ENCODE measurements around the gene MUSTN1. TPM values are rescaled to one million over a fixed set of nuclear protein-coding genes. Genes with fewer than 3 reads are reported as not detected.
A peak's percentile ranks its signal among the peaks of the same experiment; 100 is the strongest.

Gene MUSTN1
- not detected for polyA plus RNA-seq

DNA sequence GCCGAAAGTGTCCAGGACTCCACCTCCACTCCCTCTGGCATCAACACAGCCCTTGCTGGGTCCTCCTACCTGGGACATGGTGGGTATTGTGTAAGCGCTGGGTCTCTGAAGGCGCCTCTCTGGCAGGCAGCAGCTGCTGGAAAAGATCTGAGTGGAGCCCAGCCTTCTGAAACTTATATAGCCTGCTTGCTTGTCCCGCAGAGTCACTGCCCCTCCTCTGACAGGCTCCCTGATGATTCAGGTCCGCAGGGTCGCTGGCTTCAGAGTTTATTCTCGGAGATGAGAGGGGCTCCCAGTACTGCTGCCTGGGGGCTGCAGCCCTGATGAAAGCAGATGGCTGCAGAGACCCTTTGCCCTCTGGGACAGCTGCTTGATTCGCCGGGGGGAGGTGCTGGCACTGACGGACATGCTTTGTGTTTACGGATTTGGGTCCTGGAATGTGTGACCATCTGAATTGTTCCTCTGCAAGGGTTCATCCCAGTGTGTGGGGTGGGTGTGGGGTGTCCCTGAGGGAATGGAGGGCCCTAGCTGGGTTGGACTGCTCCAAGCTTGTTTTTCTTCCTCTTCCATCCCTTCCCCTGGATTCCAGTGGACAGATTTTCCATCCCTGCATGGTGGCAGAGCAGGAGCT, at the start of gene MUSTN1:
MUSTN1 (minus strand) TSS at position 149 of the 631 bp plus-strand sequence; CDS start at position 78, 71 bp downstream.
- Mint-ChIP-seq H3K36me3 (peaks cover 6% of the 10 kb centered on the region), H3K27ac (no peak within 1 kb of the TSS), H3K9me3 (no peaks in the 10 kb centered on the region), H3K27me3 (no peaks in the 10 kb centered on the region), H3K4me1 (peaks cover 0 to 6% (median 4%) of the 10 kb centered on the region in 3 donors), H3K4me3 (no peak within 1 kb of the TSS)

DNA sequence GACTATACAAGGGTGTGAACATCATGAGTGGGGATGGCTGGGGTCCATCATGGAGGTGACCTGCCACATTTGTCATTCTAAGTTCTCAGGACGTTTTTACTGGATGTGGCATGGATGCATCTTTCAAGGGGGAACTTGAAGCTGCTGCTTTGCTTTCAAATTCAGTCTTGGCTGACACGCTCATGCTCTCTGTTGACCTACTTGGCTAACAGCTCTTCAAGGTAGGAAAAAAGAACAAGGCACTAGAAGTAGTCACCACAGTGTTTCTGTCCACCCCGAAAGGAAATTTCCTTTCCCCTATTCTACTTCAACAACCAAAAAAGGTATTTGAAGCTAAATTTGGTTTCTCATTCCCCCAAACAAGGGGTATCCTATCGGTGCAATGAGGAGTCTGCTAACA, 47.6 kb upstream of the MUSTN1 start:
- no peaks in the 10 kb centered on the region for H3K27me3 Mint-ChIP-seq
- peaks cover 0 to 4% (median 4%) of the 10 kb centered on the region in 3 donors for H3K4me1 Mint-ChIP-seq
- no peak overlapping the region for H3K4me3 Mint-ChIP-seq
- H3K36me3 Mint-ChIP-seq, result peaks cover 14% of the 10 kb centered on the region
- no peak overlapping the region for H3K27ac Mint-ChIP-seq
- H3K9me3 Mint-ChIP-seq, result peaks cover 0 to 6% (median 0%) of the 10 kb centered on the region in 3 donors

DNA sequence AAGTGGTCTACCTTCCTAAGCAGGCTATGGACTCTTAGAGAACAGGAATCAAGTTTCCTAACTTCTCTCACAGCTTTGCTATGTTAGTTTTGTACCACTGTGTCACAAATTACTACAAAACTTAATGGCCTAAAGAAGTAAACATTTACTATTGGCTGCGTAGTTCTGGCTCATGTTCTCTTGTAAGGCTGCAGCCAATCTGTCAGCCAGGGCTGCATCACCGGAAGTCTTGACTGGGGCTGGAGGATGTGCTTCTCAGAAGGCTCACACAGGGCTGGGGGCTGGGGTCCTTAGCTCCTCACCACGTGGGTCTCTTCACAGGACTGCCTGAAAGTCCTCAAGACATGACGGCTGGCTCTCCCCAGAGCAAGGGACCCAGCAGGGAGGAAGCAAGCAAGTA, 47.1 kb upstream of the MUSTN1 start:
- H3K36me3 Mint-ChIP-seq, result peaks cover 14% of the 10 kb centered on the region
- H3K9me3 Mint-ChIP-seq, result peaks cover 0 to 6% (median 0%) of the 10 kb centered on the region in 3 donors
- H3K27me3 Mint-ChIP-seq, result no peaks in the 10 kb centered on the region
- H3K4me3 Mint-ChIP-seq, result no peak overlapping the region
- peak overlapping the region in 1 of 3 donors; percentile 9 for H3K27ac Mint-ChIP-seq
- peaks cover 0 to 4% (median 4%) of the 10 kb centered on the region in 3 donors for H3K4me1 Mint-ChIP-seq

DNA sequence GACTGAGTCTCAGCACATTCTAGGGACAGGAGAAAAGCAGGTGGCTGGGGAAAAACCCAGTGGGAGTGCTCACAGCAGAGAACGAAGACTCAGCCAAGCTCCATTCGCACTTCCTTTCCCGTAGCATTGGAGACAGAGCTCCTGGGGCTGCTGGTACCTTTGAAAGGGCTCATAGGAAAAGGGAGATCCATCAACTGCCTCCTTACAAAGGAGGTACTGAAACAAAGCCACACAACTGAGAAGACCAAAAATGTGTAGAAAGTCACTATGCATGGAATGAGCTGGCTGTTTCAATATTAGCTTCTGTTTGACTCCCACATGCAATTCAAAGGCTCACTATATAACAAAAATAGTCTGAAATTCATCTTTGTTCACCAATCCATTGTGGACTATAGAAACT, 45.7 kb upstream of the MUSTN1 start:
- Mint-ChIP-seq H3K36me3 (peaks cover 8% of the 10 kb centered on the region), H3K4me3 (no peak overlapping the region), H3K27me3 (no peaks in the 10 kb centered on the region), H3K9me3 (peaks cover 0 to 6% (median 0%) of the 10 kb centered on the region in 3 donors), H3K4me1 (peaks cover 4 to 6% (median 4%) of the 10 kb centered on the region in 3 donors), H3K27ac (no peak overlapping the region)

DNA sequence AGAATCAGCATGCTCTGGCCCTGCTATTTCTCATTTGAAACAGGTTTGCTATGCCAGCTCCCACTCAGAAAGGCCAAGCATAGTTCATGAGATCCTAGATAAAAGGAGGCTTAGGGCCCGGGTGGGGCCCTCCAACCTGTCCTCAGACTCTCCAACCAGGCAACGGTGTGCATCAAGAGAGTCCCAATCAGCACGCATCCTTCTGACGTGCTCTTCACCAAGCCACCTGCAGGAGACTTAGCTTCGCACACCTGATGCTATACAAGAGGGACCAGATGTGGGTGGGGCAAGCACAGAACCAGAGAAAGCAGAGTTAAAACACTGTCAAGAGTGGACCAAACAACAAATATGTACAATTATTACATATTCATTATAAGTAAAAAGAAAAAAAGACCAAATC, 45.2 kb upstream of the MUSTN1 start:
- Mint-ChIP-seq H3K4me1 (peaks cover 6 to 9% (median 8%) of the 10 kb centered on the region in 3 donors), H3K27ac (no peak overlapping the region)

DNA sequence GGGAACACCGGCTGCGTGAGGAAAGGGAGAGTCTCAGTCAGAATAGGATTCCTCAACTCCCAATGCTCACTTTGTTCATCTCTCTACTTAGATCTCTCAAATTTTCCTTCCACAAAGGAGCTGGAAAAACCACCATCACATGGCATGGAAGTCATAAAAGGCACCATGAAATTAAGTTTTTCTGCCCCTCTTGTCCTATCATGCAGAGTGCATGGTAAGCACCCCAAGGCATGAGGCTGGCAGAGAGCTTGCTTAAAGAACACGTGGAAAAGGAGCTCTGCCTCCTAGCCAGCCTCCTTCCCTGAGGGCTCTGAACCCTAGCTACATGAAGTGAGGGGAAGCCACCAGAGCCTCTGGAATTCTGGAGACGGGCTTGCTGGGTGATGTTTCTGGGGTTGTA, 44.8 kb upstream of the MUSTN1 start:
- Mint-ChIP-seq H3K4me3 (no peak overlapping the region), H3K36me3 (peaks cover 2% of the 10 kb centered on the region), H3K4me1 (peaks cover 8 to 12% (median 11%) of the 10 kb centered on the region in 3 donors), H3K27ac (no peak overlapping the region), H3K27me3 (no peaks in the 10 kb centered on the region), H3K9me3 (no peaks in the 10 kb centered on the region)

More for the DNA sequence above, 45.2 kb upstream of the MUSTN1 start:
- Mint-ChIP-seq H3K4me3 (no peak overlapping the region), H3K9me3 (peaks cover 0 to 4% (median 0%) of the 10 kb centered on the region in 3 donors), H3K27me3 (no peaks in the 10 kb centered on the region), H3K36me3 (peaks cover 6% of the 10 kb centered on the region)

DNA sequence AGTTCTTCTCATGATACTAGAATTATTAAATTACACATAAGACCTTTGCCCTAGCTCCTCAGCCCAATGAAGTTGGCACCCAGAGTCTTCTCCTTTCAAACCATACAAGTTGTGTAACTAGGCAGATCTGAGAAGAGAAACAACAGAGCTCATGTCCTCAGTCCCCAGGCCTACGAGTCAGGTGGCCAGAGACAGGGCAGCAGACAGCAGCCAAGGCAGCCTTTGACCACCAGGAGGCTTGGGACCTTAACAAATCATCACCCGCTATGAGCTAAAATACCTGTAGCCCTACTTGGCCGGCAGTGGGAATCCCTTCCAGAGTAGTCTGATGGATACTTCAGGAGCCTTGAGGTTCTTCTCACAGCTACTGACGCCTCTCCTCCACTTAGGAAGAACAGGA, 44.3 kb upstream of the MUSTN1 start:
- H3K4me3 Mint-ChIP-seq, result no peak overlapping the region
- H3K27ac Mint-ChIP-seq, result no peak overlapping the region
- H3K27me3 Mint-ChIP-seq, result no peaks in the 10 kb centered on the region
- no peaks in the 10 kb centered on the region for H3K9me3 Mint-ChIP-seq
- peaks cover 2% of the 10 kb centered on the region for H3K36me3 Mint-ChIP-seq
- peaks cover 6 to 16% (median 11%) of the 10 kb centered on the region in 3 donors for H3K4me1 Mint-ChIP-seq

DNA sequence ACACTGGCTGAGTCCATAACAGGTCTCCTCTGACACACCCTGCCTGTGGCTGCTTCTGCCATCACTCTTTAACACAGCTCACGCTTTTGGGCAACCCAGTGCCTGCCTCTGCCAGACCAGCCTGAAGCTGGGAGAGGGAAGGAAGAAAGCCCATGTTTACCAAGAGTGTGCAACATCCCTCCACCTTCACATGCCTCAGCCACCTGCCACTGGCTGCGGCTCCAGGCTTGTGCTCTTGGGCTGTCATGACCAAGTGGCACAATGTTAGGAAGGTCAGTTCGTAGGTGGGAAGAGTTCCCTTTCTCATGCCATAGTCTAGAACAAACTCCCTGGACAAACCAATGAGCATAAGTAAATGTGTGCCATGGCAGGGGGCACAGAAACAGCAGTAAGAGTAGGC, 42.3 kb upstream of the MUSTN1 start:
- Mint-ChIP-seq H3K4me3 (no peak overlapping the region), H3K9me3 (no peaks in the 10 kb centered on the region), H3K27ac (no peak overlapping the region), H3K27me3 (no peaks in the 10 kb centered on the region), H3K36me3 (peaks cover 2% of the 10 kb centered on the region), H3K4me1 (peaks cover 6 to 16% (median 11%) of the 10 kb centered on the region in 3 donors)

DNA sequence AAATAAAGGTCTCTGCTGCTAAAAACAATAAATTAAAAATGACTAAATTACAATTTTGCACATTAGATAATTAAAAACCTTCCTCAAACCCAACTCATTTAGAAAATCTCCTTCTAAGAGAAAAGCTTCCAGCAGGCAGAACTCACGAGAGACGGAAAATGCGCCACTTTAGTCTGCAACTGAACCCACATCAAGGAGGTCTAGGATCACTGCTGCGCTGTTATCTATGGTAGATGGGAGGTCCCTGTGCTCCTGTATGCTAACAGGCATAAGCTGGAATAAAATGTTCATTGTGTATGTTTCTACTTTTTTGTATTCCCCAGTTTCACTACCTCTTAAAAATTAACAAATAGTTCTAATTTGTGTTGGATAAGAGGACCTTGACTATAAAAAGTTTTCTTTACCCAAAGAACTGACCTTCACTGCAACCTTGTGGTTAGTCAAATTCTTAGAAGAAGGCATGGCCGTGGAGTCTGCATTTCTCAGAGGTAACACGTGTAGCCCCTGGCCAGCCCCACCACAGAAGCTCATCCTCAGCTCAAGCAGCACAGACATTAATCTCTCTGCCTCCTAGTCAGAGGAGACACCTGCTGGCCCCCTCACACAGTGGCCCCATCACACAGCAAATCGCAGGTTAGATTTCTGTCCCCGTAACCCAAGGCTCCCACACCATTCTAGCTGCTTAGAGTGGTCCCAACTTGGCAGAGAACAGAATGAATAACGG, 40.2 kb upstream of the MUSTN1 start:
- Mint-ChIP-seq H3K36me3 (peaks cover 2% of the 10 kb centered on the region), H3K9me3 (no peaks in the 10 kb centered on the region), H3K27me3 (no peaks in the 10 kb centered on the region), H3K27ac (no peak overlapping the region), H3K4me3 (peak overlapping the region in 2 of 4 donors; percentile 5 to 47), H3K4me1 (peaks cover 6 to 16% (median 15%) of the 10 kb centered on the region in 3 donors)

DNA sequence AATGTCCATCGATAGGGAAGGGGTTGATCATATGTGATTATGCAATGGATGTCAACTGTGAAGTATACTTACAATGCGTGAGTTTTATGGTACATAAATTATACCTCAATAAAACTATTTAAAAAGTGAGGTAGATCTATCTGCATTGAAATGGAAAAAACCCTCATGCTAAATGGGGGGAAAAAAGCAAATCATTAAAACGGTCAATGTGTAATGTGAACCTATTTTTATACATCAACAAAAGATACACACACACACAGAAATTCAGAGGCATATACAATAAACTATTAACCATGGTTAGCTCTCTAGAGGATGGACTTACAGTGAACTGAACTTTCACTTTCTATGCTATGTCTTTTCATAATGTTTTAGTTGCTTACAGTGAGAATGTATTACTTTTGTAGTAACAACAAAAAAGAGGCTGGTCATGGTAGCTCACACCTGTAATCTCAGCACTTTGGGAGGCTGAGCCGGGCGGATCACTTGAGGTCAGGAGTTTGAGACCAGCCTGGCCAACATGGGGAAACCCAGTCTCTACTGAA, 39.4 kb upstream of the MUSTN1 start:
- Mint-ChIP-seq H3K36me3 (peaks cover 2% of the 10 kb centered on the region), H3K27me3 (no peaks in the 10 kb centered on the region), H3K4me1 (peaks cover 6 to 16% (median 15%) of the 10 kb centered on the region in 3 donors), H3K27ac (no peak overlapping the region), H3K4me3 (no peak overlapping the region), H3K9me3 (no peaks in the 10 kb centered on the region)

DNA sequence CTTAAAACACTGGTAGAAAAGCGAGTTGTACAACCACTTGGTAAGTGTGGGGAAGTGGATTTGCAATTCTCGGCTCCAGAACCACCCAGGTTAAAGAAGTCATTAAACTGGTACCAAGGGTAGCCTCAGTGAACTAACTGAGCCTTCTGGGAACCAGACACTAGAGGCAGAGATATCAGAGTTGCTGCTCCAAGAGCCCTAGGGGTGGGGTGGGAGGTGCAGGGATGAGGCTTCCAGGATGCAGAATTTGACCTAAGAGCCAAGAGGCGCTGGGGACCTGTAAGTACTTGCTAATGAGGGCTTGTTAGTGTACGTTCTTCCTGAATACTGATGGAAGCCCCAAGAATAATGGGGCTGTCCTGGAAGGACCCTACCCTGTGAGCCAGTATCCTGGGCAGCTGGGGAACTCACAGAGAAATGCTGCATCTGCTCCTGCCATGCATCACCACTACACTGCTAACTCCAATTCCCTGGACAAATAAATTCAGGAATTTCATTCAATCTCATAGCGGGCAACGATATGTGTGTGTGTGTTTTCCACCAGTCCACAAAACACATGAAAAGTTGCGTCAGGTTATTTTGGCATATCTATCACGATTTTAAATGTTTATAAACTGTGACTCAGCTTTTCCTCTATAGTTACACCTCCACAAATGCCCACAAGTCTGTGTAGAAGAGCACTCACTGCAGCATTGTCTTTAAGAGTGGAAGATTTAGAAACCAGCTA, 38.8 kb upstream of the MUSTN1 start:
- Mint-ChIP-seq H3K4me3 (no peak overlapping the region), H3K27me3 (no peaks in the 10 kb centered on the region), H3K27ac (no peak overlapping the region), H3K4me1 (peaks cover 6 to 17% (median 16%) of the 10 kb centered on the region in 3 donors), H3K9me3 (no peaks in the 10 kb centered on the region), H3K36me3 (peaks cover 2% of the 10 kb centered on the region)

DNA sequence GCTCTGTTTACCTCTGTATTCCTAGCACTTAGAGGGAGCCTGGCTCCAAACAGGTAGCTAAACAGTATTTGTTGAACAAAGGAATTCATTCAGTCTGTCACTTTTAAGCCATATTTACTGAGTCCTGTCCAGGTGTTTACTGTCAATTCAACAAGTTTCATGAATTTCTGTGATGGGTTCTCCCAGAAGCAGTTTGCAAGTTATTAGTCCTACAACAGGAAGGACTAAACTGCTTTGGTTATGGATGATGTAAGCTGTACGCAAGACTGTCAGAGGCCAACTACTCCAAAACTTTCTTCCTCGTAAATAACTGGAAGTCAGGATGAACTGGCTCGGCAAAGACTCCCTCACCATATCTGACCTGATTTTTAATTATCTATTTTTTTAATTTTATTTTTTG, 37.4 kb upstream of the MUSTN1 start:
- H3K27me3 Mint-ChIP-seq, result no peaks in the 10 kb centered on the region
- no peak overlapping the region for H3K27ac Mint-ChIP-seq
- peaks cover 6 to 17% (median 16%) of the 10 kb centered on the region in 3 donors for H3K4me1 Mint-ChIP-seq

DNA sequence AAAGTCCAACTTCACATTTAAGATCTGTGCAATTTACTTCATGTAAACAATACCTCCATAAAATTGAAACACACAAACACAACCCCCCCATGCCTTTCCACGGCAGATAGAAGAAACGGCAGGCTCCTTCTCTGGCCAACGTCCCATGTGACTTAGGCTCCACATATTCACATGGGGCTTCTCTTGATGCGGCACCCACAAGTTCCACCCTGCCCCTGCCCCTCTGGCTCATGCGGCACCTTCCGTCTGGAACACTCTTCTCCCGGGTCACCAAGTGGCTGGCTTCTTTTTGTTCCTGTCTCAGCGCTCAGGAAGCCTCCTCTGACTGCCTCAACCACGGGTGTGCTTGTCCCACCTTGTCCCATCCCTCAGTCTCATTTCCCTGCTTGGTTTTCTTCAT, 36.9 kb upstream of the MUSTN1 start:
- no peaks in the 10 kb centered on the region for H3K27me3 Mint-ChIP-seq
- no peak overlapping the region for H3K4me3 Mint-ChIP-seq
- no peak overlapping the region for H3K27ac Mint-ChIP-seq
- H3K36me3 Mint-ChIP-seq, result peaks cover 4% of the 10 kb centered on the region
- peaks cover 6 to 17% (median 16%) of the 10 kb centered on the region in 3 donors for H3K4me1 Mint-ChIP-seq
- no peaks in the 10 kb centered on the region for H3K9me3 Mint-ChIP-seq

More for the DNA sequence above, 37.4 kb upstream of the MUSTN1 start:
- no peak overlapping the region for H3K4me3 Mint-ChIP-seq
- peaks cover 3% of the 10 kb centered on the region for H3K36me3 Mint-ChIP-seq
- H3K9me3 Mint-ChIP-seq, result no peaks in the 10 kb centered on the region

DNA sequence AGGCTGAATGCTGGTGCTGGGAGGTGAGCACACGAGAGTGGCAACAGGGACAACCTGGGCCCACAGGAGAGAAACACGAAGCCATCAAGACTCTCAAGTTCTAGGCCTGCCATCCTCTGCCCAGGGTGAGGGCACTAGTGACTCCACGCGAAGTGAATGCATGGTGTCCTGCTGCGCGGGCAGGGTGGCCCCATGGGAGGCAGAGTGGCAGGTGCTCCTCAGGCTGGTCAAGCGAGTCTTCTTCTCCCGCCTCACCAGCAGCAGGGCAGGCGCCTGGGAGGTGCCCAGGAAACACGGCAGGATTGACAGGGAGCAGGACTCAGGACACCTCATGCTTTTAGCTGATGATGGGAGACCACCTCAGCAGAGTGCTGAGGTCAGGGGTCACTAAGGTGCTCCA, 35.7 kb upstream of the MUSTN1 start:
- no peaks in the 10 kb centered on the region for H3K27me3 Mint-ChIP-seq
- no peak overlapping the region for H3K4me3 Mint-ChIP-seq
- no peak overlapping the region for H3K27ac Mint-ChIP-seq
- peaks cover 9% of the 10 kb centered on the region for H3K36me3 Mint-ChIP-seq
- peaks cover 2 to 4% (median 4%) of the 10 kb centered on the region in 3 donors for H3K9me3 Mint-ChIP-seq
- H3K4me1 Mint-ChIP-seq, result peaks cover 6 to 13% (median 13%) of the 10 kb centered on the region in 3 donors

DNA sequence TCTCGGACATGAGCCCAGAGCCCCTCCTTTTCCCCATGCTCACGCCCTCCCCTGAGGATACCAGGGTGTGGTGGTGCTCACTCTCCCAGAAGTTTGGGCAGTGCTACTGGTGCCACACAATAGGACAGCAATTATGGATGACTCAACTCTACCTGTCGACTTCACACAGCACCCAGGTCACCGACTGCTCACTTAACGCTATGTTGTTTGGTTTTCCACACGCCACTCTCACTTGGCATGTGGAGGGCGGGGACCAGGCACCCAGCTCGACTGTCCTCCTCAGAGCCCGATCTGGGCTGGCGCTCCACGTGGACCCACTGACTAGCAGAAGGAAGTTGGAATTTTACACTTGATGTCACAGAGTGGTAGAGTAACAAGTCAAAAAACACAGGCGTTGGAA, 31.6 kb upstream of the MUSTN1 start:
- H3K4me1 Mint-ChIP-seq, result peaks cover 0 to 6% (median 2%) of the 10 kb centered on the region in 3 donors
- no peaks in the 10 kb centered on the region for H3K27me3 Mint-ChIP-seq
- H3K9me3 Mint-ChIP-seq, result peaks cover 2 to 12% (median 10%) of the 10 kb centered on the region in 3 donors
- H3K4me3 Mint-ChIP-seq, result no peak overlapping the region
- H3K27ac Mint-ChIP-seq, result no peak overlapping the region
- H3K36me3 Mint-ChIP-seq, result peaks cover 19% of the 10 kb centered on the region

Measured in IgD-negative memory B cell (primary cell).